Astrocyte of the cerebellum (primary cell): ENCODE measurements around the gene MAP7D1.

Source experiments
- DNase-seq: peaks from one replicate; pipeline ENCODE4 v3.0.0-alpha.2; 2011; ENCODE audit warnings: low read depth
- H3K4me3 ChIP-seq: 2 replicates; pipeline ENCODE4 v1.5.1; 2011; ENCODE audit warnings: mild to moderate bottlenecking, low read depth, low read length, moderate library complexity
- in situ Hi-C: cut with HindIII; loops from 2 replicates; pipeline ENCODE4 v1.10.0; 2017; ENCODE audit warnings: low sequenced_read_pairs
- TF ChIP-seq, protein P1 (sequence below): IDR thresholded peaks from 2 replicates; pipeline ENCODE4 v1.5.1; 2012; ENCODE audit warnings: low read length, low read depth, moderate library complexity, mild to moderate bottlenecking; ENCODE audit errors: missing control alignments

The MAP7D1 gene

DNA sequence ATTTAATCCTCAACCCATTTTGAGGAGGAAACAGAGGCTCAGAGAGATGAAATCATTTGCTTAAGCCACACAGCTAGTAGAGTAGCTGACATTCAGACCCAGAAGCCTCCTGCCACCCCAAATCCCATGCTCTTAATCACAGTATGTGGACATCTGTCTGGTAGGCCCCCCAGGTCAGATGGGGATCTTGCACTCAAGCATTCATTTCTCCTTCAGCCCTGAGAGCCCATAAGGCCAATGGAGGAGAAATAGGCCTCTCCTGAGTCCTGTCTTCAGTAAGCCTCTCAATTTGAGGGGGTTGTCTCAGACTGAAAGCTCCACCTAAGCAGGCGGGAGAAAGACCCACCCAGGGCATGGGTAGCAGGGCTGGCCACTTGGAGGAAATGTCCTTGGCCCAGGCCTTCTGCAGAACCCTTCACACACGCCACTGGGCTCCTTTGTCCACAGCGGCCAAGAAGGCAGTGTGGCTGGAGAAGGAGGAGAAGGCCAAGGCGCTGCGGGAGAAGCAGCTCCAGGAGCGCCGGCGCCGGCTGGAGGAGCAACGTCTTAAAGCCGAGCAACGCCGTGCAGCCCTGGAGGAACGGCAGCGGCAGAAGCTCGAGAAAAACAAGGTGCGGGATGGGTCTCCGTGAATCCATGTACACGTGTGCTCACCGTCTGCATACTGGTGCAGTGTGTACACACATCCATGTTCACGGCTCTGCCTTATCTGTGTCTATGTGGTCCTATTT is 16.2 kb downstream of the MAP7D1 start:
- no peak for DNase-seq
- H3K4me3 ChIP-seq: no peak overlapping the region
- TF ChIP-seq, protein P1, sequence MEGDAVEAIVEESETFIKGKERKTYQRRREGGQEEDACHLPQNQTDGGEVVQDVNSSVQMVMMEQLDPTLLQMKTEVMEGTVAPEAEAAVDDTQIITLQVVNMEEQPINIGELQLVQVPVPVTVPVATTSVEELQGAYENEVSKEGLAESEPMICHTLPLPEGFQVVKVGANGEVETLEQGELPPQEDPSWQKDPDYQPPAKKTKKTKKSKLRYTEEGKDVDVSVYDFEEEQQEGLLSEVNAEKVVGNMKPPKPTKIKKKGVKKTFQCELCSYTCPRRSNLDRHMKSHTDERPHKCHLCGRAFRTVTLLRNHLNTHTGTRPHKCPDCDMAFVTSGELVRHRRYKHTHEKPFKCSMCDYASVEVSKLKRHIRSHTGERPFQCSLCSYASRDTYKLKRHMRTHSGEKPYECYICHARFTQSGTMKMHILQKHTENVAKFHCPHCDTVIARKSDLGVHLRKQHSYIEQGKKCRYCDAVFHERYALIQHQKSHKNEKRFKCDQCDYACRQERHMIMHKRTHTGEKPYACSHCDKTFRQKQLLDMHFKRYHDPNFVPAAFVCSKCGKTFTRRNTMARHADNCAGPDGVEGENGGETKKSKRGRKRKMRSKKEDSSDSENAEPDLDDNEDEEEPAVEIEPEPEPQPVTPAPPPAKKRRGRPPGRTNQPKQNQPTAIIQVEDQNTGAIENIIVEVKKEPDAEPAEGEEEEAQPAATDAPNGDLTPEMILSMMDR: no peak
- in situ Hi-C loops: no loop called here

DNA sequence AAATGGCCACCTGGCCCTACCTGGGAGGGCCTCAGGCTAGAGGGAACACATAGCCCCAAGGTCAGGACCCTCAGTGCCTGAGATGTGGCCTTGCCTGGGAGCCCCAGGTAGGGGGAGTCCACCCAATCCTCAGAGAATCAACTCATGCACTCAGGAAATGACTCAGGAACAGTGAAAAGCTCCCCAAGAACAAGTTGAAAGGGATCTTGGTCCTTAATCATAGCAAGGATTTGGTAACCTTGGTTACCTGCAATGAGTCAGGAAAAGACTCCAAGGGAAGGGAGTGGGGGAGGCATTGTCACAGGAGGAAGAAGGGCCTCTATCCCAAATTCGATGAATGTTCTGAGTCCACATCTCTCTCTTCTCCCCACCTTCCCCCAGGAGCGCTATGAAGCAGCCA is 17.0 kb downstream of the MAP7D1 start:
- no peak for DNase-seq
- no peak overlapping the region for H3K4me3 ChIP-seq
- in situ Hi-C loops: no loop called here
- TF ChIP-seq, protein P1: no peak

DNA sequence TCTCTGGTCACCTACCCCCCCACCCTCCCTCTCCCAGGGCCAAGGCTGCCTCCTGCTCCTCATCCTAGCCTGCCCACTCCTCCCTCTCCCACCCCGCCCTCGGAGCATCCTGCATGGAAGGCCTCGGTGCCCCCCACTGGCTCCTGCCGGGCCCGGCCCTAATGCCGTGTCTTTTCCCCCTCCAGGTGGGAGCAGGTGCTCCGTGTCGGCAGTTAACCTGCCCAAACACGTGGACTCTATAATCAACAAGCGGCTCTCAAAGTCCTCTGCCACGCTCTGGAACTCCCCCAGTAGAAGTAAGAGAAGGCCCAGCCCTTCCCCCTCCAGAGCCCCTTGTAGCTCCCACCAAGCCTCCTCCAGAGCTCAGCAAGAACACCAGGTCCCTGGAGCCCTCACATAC is 18.8 kb downstream of the MAP7D1 start:
- no peak for DNase-seq
- TF ChIP-seq, protein P1: no peak
- in situ Hi-C loops: no loop called here
- H3K4me3 ChIP-seq: no peak overlapping the region

DNA sequence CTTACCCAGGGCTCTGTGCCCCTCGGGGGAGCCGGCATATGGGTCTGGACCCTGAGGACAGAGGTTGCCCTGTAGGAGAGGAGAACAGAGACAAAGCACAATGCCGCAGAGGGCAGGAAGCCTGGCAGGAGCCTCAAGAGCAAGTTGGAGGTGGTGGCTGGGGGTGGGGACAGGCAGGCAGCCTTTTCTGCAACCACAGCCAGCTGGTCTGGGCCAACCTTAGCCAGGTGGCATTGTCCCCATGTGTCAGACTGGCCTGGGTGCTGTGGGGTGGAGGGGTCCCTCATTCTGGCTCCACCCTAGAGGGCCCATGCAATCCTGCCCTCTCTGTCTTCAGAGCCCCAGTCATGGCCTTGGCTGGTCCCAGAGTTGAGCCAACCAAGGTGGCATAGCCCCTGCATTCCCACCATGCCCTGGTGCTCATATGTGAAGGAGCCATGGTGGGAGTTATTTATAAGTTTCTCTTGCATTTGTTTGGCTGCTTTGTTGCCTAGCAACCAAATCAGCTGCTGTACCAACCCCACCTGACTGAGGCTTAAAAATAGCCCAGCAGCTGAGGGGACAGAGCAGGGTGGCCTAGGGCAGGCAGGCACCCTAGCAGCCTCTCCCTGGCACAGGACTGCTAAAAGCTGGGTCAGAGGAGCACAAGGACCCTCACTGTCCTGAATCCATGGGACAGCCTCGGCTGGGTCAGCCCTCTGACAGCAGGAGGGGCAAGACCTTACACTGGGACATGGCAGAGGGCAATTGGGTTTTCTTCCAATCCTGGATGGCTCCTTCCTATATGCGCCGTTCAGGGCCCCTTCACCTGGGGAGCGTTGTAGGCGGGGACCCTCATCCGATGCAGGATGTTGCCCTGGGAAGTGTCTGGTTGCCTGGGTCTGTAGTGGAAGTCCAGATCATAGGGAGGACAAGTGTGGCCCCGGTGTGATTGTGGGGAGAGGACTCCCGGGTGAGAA is 19.5 kb downstream of the MAP7D1 start:
- no peak overlapping the region for H3K4me3 ChIP-seq
- in situ Hi-C loops: no loop called here
- TF ChIP-seq, protein P1: no peak
- no peak for DNase-seq

DNA sequence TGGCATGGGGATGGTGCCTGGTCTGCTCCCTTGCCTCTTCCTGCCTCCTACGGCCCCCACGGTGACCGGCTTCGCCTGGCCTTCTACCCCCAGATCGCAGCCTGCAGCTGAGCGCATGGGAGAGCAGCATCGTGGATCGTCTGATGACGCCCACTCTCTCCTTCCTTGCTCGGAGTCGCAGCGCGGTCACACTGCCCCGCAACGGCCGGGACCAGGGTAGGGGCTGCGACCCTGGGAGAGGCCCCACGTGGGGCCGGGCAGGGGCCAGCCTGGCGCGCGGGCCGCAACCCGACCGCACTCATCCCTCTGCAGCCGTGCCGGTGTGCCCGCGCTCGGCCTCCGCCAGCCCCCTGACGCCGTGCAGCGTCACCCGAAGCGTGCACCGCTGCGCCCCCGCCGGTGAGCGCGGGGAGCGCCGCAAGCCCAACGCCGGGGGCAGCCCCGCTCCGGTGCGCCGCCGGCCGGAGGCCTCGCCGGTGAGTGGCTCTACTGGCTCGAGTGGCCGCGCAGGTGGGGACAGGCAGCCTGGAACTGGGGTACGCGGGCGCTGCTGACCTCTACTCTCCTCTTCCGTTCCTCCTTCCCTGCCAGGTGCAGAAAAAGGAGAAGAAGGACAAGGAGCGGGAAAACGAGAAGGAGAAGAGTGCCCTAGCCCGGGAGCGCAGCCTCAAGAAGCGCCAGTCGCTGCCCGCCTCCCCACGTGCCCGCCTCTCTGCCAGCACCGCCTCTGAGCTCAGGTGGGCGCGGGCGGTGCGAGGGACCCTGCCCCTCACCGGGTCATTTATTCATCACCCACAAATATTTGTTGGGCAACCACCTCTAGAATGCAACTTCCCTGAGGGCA is 20.4 kb downstream of the MAP7D1 start:
- no peak for DNase-seq
- in situ Hi-C loops: no loop called here
- TF ChIP-seq, protein P1: no peak
- H3K4me3 ChIP-seq: no peak overlapping the region
